Glomerular visceral epithelial cell (primary cell): Measurements from ENCODE around the gene MFN2.
"Not testable (repeated sequence)": the region's sequence is repeated elsewhere in the genome, so short reads cannot be mapped to it uniquely, and the experiment has no call there.

Source experiments
- DNase-seq: peaks from one replicate; pipeline ENCODE4 v3.0.0-alpha.2; 2016; ENCODE audit errors: extremely low spot score

Gene MFN2

DNA sequence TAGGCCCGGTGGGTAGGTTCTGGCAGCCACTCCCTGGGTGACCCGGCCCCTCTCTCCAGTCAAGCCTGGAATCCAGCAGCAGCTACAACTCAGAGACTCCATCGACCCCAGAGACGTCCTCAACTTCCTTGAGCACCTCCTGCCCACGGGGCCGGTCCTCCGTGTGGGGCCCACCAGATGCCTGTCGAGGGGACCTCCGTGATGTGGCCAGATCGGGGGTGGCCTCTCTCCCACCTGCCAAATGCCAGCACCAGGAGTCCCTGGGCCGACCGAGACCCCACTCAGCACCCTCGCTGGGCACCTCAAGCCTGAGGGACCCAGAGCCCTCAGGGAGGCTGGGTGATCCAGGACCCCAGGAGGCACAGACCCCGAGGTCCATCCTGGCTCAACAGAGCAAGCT lies 41.8 kb downstream of the MFN2 start:
- no peak for DNase-seq

DNA sequence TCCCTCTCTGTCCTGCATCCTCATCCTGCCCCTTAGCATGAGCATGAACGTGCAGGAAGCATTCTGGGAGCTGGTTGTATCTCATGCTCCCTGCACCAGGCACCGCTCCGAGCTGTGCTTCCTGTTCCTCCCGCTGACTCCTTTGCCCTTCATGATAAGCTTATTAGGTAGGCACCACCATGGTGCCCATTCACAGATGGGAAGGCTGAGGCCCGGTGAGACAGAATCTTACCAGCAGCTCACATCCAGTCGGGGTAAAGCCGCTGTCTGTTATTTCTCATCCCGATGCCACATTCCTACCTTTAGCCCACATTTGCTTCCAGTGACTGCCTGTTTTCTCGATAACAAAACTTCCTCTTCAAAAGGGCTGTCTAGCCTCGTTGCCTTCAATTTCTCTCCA lies 46.3 kb downstream of the MFN2 start:
- no peak for DNase-seq

DNA sequence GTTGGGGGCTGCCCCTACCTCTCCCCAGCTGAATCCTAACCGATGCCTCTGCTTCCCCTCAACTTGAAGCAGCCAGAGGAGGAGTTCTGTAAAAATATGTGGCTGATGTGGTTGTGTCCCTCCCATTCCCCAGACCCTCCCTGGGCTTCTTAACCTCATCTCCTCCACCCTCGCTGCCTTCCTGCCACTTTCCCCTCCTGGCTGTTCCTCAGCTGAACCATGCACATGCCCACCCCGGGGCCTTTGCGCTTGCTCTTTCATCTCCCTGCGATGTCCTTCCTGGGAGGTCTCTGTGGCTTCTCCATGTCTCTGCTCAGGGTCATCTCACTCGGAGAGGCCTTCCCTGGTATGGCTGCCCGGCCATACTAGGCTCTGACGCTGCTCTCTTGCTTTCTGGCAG lies 48.0 kb downstream of the MFN2 start:
- no peak for DNase-seq

DNA sequence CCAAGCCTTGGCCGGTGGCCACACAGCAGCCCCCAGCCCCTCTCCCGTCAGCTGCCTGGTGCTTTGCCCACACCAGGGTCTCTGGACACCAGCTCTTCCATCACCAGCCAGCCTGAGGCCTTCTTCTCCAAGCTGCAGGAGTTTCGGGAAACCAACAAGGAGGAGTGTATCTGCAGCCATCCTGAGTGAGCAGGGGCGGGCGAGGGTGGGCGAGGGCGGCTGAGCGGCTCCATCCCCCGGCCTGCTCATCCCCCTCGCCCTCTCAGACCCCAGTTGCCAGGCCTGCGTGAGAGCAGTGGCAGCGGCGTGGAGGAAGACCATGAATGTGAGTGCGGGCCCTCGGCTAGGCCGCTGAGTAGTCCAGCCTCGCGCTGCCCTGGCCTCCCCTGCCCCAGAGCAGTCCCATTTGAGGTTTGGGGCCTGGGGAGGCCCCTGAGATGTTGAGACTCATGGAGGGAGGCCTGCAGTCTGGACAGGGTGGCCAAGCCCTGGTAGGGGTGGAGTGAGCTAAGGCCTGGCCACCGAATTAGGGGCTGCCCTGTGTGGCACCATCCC lies 48.8 kb downstream of the MFN2 start:
- DNase-seq = no peak

DNA sequence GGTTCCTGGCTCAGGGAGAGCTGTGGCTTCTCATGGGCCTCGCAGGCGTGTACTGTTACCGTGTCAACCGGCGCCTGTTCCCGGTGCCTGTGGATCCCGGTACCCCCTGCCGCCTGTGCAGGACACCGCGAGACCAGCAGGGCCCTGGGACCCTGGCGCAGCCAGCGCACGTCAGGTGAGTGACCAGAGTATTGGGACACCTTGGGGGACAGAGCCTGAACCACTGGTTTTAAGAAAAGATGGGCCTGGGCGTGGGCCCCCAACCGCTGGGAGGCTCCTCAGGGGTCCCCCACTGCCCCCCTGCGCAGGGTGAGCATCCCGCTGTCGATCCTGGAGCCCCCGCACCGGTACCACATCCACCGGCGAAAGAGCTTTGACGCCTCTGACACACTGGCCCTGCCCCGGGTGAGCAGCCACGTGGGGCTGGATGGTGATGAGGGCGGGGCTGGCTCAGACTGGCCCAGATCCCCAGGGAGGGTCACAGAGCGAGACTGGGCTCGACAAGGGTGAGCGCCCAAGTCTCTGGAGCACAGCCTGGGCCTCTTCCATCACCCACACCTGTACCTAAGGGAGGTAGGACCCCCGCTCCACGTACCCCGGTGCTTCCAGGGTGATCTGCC lies 49.6 kb downstream of the MFN2 start:
- DNase-seq = no peak

DNA sequence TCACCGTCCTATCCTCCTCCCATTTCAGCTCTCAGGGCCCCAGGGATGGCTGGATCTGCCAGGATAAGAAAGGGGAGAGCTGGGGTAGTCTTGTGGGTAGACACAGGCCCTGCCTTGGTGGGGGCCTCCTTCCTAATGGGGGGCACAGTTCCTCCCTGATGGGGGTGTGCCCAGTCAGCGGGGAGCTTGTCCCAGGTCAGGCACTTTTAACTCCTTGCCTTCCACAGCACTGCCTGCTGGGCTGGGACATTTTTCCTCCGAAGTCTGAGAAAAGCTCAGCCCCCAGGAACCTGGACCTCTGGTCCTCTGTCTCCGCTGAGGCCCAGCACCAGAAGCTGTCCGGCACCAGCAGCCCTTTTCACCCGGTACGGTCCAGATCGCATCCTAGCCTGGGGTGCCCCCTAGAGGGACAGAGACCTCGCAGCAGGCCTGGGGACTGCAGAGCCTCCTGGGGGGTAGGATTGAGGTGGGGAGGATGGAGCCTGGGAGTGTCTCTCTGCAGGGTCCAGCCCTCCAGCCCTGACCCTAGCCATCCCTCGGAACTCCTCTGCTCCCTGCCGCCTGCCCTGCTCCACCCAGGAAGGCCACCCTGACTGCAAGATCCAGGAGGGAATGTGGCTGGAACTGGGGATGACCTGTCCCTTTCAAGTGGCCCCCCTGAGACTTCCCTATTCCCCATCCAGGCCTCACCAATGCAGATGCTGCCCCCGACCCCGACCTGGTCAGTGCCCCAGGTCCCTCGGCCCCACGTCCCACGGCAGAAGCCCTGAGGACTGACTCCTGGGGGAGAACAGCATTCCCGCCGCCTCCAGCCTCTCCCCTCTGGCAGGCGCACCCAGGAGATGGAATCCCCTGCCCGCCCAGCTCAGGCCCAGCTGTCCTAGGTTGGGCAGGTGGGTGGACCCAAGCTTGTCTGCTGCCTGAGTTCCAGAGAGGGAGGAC lies 51.1 kb downstream of the MFN2 start:
- DNase-seq = peak; percentile 26

DNA sequence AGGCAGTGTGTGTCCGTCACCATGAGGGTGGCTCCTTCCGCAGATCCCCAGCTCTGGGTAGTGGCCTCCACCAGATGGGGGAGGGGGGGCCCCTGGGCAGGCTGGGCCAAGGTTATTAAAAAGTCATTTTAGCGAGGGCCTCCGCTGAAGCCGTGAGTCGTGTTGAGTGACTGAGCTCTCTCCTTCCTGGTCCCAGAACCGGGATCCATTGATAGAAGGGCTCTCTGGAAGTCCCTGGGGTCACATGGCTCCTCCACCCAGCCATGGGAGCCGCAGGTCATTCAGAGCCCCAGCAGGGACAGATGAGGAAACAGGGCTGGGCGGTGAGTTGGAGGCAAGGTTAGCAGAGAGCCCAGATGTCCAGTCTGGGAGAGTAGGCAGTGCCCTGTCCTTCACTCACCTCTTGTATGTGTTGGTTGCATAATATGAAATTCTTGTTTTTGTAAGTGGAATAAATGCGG lies 51.9 kb downstream of the MFN2 start:
- no peak for DNase-seq

DNA sequence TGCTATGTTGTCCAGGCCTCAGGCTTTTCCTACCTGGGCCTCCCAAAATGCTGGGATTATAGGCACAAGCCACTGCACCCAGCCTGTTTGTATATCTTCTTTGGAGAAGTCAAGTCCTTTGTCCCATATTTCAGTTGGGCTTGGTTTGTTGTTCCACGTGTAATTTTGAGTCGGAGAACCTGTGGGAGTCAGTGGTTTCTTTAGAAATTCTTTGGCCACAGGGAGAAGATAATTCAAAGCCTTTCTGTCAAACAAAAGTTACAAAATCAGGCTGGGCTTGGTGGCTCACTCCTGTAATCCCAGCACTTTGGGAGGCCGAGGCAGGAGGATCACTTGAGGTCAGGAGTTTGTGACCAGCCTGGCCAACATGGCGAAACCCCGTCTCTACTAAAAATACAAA lies 53.2 kb downstream of the MFN2 start:
- not testable (repeated sequence) for DNase-seq

DNA sequence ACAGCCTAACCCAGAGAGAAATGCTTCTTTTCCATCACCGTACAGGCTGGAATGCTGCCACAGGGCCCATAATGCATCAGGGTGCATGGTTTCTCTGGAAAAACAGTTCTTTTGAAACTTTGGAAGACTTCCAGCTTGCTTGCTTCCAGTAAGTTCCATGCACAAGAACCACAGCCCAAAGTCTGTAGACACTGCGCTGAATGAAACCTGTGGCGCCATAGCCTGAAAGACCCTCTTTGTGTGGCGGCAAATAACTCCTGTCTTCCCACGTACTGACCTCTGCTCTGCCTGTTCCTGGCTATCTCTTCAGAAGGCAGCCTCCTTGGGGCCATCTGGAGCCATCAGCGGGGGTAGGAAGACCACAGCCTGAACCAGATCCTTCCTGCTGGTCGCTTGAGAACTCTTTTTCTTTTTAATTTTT lies 54.1 kb downstream of the MFN2 start:
- DNase-seq = no peak

DNA sequence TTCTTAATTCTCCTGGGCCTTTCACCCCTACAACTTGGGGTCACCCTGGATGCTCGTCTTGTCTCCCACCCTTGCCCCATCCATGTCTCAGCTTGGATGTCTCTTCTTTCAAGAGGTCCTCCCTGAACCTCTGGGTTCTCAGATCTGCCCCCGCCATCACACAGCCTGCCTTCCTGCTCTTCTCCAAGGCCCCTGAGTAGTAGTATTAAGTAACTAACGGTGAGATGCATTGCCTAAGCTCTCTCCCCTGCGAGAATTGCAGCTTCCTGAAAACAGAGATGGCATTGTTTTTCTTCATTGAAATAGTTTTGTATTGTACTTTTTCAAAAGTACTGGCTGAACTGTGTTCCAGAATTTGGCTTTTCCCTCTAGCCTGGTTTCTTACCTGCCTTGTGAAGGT lies 55.1 kb downstream of the MFN2 start:
- no peak for DNase-seq

DNA sequence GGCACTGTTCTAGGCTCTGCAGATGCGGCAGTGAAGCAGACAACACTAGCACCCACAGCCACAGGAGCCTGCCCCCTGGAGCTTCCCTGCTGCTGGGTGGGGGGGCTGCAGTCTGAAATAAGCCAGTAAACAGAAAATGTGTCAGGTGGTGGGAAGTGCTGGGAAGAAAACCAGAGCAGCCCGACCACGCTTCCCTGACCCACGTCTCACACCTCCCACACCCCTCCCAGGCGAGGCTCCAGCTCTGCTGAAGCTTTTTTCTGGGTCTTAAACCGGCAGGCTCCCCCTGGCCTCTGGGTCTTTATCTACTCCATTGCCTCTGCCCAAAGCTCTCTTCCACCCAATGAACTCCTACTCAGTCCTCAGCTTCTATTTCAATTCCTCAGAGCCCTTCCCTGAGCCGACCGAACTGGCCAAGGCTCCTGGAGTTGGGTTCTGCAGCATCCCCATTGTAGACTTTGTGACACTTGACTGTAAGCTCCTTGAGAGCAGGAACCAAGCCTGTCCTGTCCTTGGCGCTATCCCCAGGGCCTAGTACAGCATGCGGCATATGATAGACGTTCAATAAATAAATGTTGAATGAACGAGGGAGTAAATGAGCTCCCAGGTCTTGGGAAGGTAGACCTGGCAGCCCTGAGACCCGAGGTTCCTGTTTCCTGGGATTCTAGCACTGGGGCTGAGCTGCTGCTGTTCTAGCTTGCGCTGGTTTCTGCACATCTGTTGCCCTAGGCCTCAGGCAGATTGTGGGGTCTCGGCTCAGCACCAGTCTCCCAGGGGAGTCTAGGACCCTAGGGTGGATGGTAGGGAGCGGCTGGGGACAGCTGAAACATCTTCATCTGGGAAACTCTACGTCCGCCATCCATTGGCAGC lies 57.5 kb downstream of the MFN2 start:
- no peak for DNase-seq

DNA sequence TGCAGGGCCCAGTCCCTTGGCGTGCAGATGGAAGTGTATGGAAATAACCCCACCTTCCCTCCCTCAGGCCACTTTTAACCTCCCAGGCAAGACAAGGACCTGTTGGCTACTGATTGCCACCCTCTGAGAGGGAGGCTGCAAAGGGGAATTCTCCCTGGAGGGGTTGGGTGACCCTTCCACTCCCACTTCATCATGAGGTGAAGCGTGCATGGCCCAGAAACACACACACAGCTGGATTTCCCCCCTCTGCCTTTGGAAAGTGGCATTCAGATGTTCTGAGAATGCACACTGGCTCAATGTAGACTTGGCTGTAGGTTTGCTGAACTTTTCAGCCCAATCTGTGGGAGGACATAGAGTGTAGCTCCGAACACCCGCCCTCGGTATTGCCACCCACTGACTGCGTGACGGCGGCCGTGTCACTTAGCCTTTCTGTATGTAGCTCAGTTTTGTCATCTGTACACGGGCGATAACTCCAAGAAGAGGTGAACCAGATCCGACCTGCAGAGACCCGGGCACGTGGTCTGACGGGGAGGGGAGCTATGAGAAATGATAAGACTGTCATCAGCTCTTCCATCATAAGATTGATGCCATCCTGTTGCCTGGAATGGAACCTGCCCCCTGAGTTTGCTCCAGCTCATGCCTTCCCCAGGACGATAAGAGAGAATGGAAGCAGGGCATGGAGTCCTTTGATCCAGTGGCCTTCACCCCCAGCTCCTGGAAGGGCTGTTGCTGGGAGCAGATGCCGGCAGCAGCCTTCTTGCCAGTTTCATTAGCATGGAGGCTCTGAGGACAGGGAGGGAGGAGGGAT lies 58.3 kb downstream of the MFN2 start:
- DNase-seq = no peak

DNA sequence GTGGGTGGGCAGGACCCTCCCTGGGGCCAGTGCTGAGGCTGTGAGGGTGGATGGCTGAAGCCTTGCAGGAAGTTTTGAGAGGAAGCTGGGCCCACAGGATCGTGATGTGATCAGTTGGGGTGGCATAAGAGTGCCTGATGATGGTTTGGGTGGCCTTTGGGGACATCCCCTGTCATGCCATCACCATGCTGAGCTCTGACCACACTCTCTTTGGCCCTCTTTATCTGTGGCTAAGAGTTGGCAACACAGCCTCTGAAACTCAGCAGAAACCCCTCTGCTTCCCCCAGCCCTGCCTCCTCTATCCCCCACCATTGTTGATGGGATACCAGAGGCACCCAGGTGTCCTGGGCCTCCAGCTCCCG lies 58.9 kb downstream of the MFN2 start:
- DNase-seq = no peak

DNA sequence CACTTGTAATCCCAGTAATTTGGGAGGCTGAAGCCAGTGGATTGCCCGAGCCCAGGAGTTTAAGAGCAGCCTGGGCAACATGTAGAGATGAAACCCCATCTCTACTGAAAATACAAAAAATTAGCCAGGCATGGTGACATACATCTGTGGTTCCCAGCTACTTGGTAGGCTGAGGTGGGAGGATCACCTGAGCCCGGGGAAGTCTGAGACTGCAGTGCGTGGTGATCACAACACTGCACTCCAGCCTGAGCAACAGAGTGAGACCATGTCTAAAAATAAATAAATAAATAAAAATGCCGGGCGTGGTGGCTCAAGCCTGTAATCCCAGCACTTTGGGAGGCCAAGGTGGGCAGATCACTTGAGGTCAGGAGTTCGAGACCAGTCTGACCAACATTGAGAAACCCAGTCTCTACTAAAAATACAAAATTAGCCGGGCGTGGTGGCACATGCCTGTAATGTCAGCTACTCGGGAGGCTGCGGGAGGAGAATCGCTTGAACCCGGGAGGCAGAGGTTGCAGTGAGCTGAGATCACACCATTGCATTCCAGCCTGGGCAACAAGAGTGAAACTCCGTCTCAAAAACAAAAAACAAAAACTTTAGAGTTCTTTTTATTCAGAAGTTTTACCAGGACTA lies 59.7 kb downstream of the MFN2 start:
- not testable (repeated sequence) for DNase-seq

DNA sequence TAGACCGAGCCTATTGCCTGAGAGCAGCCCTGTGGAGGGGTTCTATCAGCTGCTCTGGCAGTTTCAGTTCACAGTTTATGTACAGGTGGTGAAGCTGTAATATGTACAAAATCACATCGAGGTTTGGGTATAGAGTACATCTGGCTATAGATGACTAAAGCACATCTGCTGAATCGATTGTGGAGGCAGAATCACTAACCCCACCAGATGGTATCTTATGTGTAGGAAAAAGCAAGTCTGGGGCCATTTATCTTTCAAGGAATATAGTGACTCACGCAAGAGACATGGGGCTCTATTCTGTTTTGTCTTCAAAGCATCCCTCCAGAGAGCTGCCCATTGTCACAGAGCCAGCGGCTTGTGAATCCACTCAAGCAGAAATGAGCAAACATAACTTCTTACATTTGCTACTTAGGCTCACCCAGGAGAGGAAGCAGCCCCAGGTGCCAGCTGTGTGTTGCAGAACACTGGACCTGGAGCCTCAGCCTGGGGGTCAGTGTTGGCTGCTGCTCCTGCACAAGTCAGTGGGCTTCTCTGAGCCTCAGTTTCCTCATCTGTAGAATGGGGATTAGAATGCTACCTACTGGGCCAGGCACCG lies 60.3 kb downstream of the MFN2 start:
- DNase-seq = peak; percentile 88

DNA sequence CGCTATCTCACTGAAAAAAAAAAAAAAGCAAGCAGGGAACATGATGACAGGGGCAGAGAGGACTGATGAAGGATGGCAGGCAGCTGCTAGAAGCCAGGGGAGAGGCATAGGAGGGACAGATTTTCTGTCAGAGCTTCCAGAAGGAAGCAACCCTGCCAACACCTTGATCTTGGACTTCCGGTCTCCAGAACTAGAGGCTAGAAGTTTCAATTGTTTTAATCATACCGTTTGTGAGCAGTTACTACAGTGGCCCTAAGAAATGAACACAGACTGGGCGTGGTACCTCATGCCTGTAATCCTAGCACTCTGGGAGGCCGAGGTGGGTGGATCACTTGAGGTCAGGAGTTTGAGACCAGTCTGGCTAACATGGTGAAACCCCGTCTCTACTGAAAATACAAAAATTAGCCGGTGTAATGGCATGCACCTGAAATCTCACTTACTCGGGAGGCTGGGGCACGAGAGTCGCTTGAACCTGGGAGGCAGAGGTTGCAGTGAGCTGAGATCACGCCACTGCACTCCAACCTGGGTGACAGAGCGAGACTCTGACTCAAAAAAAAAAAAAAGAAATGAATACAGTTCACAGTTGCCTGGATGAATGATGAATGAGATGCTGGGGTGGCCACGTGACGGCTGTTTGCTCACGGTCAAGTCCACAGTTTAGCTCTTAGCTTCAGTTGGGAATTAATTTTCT lies 64.1 kb downstream of the MFN2 start:
- peak; percentile 35 for DNase-seq

DNA sequence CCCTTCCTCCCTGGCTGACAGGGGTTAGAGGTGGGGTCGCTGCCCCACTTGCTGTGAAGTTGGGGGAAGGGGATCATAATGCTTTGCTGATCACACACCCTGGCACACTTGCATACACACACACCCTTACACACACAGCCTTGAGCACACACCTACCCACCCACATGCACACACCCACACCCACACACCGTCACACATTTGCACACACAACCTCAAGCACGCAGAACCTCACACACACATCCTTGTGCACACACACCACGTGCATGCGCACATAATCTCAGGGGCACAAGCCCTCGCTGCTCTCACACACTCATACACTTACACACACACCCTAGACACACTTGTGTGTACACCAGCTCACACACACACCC lies 66.5 kb downstream of the MFN2 start:
- no peak for DNase-seq

DNA sequence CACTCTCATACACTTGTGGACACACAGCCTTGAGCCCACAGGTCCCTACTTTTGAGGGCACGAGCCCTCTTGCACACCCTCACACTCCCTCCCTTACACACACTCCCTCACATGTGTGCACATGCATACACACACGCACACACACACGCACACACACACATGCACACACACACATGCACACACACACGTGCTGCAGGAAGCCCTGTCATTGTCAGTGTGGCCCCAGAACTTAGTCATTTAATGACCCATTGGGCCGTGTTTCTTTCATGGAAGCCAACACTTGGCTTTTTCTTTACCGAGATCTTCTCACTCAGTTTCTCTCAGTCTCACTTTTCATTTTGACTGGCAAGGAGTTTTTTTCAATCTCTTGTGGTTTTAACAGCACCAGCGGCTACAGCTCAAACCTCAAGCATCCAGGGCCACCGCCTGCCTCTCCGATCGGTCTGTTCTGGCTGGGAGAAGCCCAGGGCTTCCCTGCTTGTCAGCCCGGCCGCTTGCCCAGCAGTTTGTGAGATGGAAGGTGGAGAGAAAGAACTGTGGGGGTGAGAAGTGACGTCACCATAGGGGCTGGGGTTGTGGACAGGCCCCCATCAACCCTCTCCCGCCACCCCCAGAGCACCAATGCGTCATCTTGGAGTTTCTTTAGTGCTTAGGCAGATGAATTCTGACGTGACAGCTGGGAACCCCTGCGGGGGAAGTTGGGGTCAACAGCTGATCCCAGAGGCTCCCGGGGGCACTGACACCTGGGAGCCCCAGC lies 67.1 kb downstream of the MFN2 start:
- peak; percentile 56 for DNase-seq

DNA sequence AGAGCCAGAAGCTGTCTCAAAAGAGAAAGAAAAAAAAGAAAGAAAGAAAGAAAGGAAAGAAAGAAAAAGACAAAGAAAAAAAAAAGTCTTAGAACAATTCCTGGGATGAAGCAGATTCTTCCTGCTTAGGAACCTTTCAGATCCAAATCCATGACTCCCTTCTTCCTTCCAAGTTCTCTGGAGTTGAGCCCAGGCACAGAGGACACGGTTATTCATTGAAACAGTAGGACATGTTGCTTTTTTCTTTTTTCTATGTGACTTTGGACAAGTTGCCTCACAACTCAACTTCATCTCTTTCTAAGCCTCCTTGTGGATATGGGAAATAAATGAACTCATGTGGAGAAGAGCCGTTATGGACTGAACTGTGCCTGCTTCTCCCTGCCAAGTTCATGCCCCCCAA lies 68.1 kb downstream of the MFN2 start:
- DNase-seq = no peak
